Nephron (organoid): Measurements from ENCODE around the gene PCBD2.

Experiments
- H3K27ac Mint-ChIP-seq, 3 experiments: 2 replicates each; pipeline ENCODE4 v1.8.0; 2020; ENCODE audit warnings: mixed read lengths in 3 of 3, mild to moderate bottlenecking in 2 of 3, moderate library complexity in 1 of 3
- H3K27me3 Mint-ChIP-seq: 2 replicates; pipeline ENCODE4 v1.8.0; 2021; ENCODE audit warnings: low read depth, mild to moderate bottlenecking, moderate library complexity, mixed read lengths
- H3K36me3 Mint-ChIP-seq: 2 replicates; pipeline ENCODE4 v1.8.0; 2020; ENCODE audit warnings: low read depth, mixed read lengths
- H3K4me1 Mint-ChIP-seq: 2 replicates; pipeline ENCODE4 v1.8.0; 2020; ENCODE audit warnings: mixed read lengths
- H3K4me3 Mint-ChIP-seq, 3 experiments: 2 replicates each; pipeline ENCODE4 v1.8.0; 2020; ENCODE audit warnings: mild to moderate bottlenecking in 3 of 3, mixed read lengths in 3 of 3, moderate library complexity in 2 of 3
- H3K9me3 Mint-ChIP-seq: 2 replicates; pipeline ENCODE4 v1.8.0; 2020; ENCODE audit warnings: mixed read lengths
- CTCF ChIP-seq, 3 experiments: fragments of 200-600 bp; sonication (generic); IDR thresholded peaks; one replicate each; pipeline ENCODE4 v1.5.0; 2021; ENCODE audit warnings: antibody characterized with exemption in 3 of 3; ENCODE audit not compliant: unreplicated experiment in 3 of 3

The PCBD2 gene

GRCh38 chr5:134948911-134949310, 44.0 kb downstream of the PCBD2 start:
- Mint-ChIP-seq H3K4me3 (no peak overlapping the region), H3K27ac (peak overlapping the region in 1 of 3 experiments; percentile 38), H3K4me1 (peaks cover 19% of the 10 kb centered on the region), H3K36me3 (no peaks in the 10 kb centered on the region), H3K27me3 (no peaks in the 10 kb centered on the region), H3K9me3 (no peaks in the 10 kb centered on the region)
- TF ChIP-seq CTCF (IDR thresholded peaks at IDR 0.05; ENCODE audit: unreplicated experiment in 3 of 3) = no peak

- H3K27me3 Mint-ChIP-seq = no peaks in the 10 kb centered on the region
- peaks cover 3% of the 10 kb centered on the region for H3K36me3 Mint-ChIP-seq
- peaks cover 15% of the 10 kb centered on the region for H3K4me1 Mint-ChIP-seq
- H3K9me3 Mint-ChIP-seq = peaks cover 2% of the 10 kb centered on the region
- H3K27ac Mint-ChIP-seq = peak overlapping the region in 1 of 3 experiments; percentile 38
- TF ChIP-seq CTCF (IDR thresholded peaks at IDR 0.05; ENCODE audit: unreplicated experiment in 3 of 3) = no peak
- no peak overlapping the region for H3K4me3 Mint-ChIP-seq
Observed at GRCh38 chr5:134949316-134949715, 44.4 kb downstream of the PCBD2 start.

- Mint-ChIP-seq H3K27ac (no peak overlapping the region), H3K36me3 (peaks cover 21% of the 10 kb centered on the region), H3K27me3 (no peaks in the 10 kb centered on the region), H3K4me1 (peaks cover 7% of the 10 kb centered on the region), H3K4me3 (no peak overlapping the region), H3K9me3 (peaks cover 8% of the 10 kb centered on the region)
- no peak for TF ChIP-seq CTCF (IDR thresholded peaks at IDR 0.05; ENCODE audit: unreplicated experiment in 3 of 3)
Observed at GRCh38 chr5:134957920-134958608, 53.1 kb downstream of the PCBD2 start.

GRCh38 chr5:134958755-134959154, 53.8 kb downstream of the PCBD2 start:
- Mint-ChIP-seq H3K4me3 (no peak overlapping the region), H3K36me3 (peaks cover 21% of the 10 kb centered on the region)

GRCh38 chr5:134963098-134963497, 58.2 kb downstream of the PCBD2 start:
- Mint-ChIP-seq H3K36me3 (peaks cover 8% of the 10 kb centered on the region), H3K27me3 (no peaks in the 10 kb centered on the region), H3K9me3 (no peaks in the 10 kb centered on the region), H3K27ac (no peak overlapping the region), H3K4me1 (no peaks in the 10 kb centered on the region), H3K4me3 (no peak overlapping the region)
- TF ChIP-seq CTCF (IDR thresholded peaks at IDR 0.05; ENCODE audit: unreplicated experiment in 3 of 3) = no peak

More at GRCh38 chr5:134958755-134959154, 53.8 kb downstream of the PCBD2 start:
- no peaks in the 10 kb centered on the region for H3K27me3 Mint-ChIP-seq
- H3K27ac Mint-ChIP-seq = peak overlapping the region in 1 of 3 experiments; percentile 37
- no peak for TF ChIP-seq CTCF (IDR thresholded peaks at IDR 0.05; ENCODE audit: unreplicated experiment in 3 of 3)
- peaks cover 8% of the 10 kb centered on the region for H3K9me3 Mint-ChIP-seq
- H3K4me1 Mint-ChIP-seq = peaks cover 7% of the 10 kb centered on the region
